Measurements from ENCODE around the gene SPECC1.

DNA sequence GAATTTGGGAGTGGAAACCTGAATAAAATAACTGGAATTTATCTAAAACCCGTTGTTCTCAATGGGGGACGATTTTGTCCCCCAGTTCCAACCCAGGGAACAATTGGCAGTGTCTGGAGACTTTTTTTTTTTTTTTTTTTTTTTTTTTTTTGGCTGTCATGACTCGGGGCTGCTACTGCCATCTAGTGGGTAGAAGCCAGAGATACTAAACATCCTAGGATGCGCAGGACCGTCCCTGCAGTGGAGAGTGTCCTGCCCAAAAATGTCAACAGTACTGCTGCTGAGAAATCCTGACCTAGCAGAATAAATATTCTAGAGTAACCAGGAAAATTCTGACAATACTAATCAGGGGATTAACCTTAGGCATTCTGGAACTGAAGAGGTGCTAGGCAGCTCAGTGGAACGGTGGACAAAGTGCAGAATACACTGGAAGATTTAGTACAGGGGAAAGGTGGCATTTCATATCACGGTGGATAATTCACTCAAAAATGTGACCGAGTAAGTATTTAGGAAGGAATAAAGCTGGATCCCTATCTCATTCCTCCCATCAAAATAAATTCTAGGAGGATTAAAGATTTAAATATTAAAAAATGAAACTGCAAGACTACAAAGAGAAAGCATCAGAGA is 107.6 kb downstream of the SPECC1 start:
- no peak for TF ChIP-seq GATA2 (IDR thresholded peaks at IDR 0.05; ENCODE audit: low read depth, low read length)
- TF ChIP-seq GATA3 (IDR thresholded peaks at IDR 0.05; ENCODE audit: low read depth, low read length), result no peak
